ENCODE results near the gene PLSCR3.

PLSCR3 gene

GRCh38 chr17:7351665-7352502 is 42.4 kb downstream of the PLSCR3 start, which contains the start of gene KCTD11:
Gene KCTD11, plus strand, starts transcription at chr17:7352162.
- DNase-seq (ENCODE audit: low read depth in 2 of 2, low spot score in 1 of 2) = peak in 1 of 2 donors; percentile 72

GRCh38 chr17:7348478-7349242 is 45.7 kb downstream of the PLSCR3 start:
- no peak for DNase-seq (ENCODE audit: low read depth in 2 of 2, low spot score in 1 of 2)

GRCh38 chr17:7347630-7348477 is 46.5 kb downstream of the PLSCR3 start:
- DNase-seq (ENCODE audit: low read depth in 2 of 2, low spot score in 1 of 2) = no peak

- DNase-seq (ENCODE audit: low read depth in 2 of 2, low spot score in 1 of 2) = no peak
Observed at GRCh38 chr17:7346761-7347614, 47.3 kb downstream of the PLSCR3 start.

- DNase-seq (ENCODE audit: low read depth in 2 of 2, low spot score in 1 of 2) = no peak
Observed at GRCh38 chr17:7343250-7343649, 51.1 kb downstream of the PLSCR3 start.

GRCh38 chr17:7341842-7342241 is 52.5 kb downstream of the PLSCR3 start:
- DNase-seq (ENCODE audit: low read depth in 2 of 2, low spot score in 1 of 2) = no peak

GRCh38 chr17:7340179-7340578 is 54.1 kb downstream of the PLSCR3 start:
- no peak for DNase-seq (ENCODE audit: low read depth in 2 of 2, low spot score in 1 of 2)
